HG02798 (cell line): Measurements from ENCODE around the gene SAP130.

Source experiments
- ATAC-seq: cut with Tn5 transposase; IDR thresholded peaks from one replicate; pipeline ENCODE4 v1.9.1; 2021; ENCODE audit warnings: mild to moderate bottlenecking; ENCODE audit not compliant: unreplicated experiment, poor library complexity

Gene SAP130

DNA sequence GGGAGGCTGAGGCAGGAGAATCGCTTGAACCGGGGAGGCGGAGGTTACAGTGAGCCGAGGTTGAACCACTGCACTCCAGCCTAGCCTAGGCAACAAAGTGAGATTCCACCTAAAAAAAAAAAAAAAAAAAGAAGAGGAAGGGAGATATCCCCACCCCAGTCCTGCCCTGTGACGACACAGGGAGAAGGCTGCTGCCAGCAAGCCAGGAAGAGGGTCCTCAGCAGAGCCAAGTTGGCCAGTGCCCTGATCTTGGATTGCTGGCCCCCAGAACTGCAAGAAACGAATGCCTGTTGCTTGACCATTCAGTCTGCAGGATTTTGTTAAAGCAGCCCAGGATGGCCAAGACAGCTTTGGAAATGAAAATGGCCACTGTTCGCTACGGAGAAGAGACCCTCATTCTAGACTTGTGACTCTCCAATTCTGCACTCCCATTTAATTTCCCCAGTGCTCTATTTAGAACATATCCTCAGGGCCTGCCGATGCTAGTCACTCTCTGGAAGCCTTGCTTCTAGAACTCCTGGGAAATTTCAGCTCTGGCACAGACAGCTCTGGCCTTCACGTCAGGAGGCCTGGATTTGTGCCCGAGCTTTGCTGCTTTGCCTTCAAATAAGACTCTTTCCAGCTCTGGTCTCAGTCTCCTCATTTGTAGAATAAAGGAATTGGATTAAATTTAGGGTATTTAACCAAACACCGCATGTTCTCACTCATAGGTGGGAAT, 126.4 kb downstream of the SAP130 start:
- ATAC-seq, result no peak

DNA sequence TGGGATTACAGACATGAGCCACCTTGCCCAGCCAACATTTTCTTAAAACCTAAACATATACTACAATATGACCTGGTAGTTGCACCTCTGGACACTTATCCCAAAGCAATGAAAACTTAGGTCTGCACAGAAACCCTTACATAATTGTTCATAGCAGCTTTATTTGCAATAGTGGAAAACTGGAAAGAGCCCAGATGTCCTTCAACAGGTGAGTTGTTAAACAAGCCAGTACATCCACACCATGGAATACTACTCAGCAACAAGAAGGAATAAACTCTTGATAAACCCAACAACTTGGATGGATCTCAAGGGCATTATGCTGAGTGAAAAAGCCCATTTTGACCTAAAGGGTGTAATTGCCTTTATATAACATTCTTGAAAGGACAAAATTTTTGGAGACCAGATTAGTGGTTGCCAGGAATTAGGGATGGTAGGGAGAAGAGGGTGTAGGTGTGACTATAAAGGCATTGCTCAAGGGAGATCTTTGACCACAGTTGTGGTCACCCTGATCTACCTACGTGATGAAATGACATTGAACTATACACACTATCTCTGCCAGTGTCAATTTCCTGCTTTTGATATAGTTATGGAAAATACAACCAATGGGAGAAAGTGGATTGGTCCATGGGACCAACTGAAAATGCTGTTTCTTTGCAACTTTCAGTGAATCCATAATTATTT, 130.2 kb downstream of the SAP130 start:
- ATAC-seq, result no peak

DNA sequence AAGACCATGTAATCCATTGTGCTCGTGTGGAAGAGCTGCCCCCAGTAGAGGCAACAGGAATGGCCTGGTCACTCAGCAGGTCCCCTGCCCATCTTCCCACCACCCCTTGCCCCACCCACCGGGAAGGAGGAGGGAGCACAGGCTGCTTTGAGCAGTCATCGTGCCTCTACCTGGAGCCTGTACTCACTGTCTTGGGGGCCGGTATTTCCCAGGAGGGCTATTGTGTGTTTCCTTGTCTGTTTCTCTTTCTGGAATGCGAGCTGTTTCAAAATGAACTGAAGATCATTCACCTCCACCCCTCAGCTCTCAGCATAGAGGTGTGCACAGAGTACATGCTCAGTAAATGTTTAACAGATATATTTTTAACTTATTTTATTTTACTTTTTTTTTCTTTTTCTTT, 134.4 kb downstream of the SAP130 start:
- ATAC-seq, result no peak

DNA sequence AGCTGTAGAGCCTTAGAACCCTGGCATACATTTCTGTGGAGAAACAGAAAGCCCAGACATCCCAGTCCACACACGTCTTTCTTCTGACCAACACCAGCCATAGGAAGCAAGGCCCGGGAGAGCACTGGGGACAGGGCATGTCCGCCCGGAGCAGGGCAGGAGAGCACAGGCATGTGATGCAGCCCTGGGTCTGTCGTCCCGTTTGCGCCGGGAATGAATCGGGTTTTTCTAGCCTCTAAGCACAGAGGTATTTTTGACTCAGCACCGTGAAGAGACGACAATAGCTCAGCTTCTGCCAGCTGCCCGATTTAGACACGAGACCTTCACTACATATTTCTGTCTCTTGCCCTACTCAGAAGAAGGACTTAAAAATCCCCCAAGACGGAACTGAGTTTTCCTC, 134.8 kb downstream of the SAP130 start:
- ATAC-seq, result no peak

DNA sequence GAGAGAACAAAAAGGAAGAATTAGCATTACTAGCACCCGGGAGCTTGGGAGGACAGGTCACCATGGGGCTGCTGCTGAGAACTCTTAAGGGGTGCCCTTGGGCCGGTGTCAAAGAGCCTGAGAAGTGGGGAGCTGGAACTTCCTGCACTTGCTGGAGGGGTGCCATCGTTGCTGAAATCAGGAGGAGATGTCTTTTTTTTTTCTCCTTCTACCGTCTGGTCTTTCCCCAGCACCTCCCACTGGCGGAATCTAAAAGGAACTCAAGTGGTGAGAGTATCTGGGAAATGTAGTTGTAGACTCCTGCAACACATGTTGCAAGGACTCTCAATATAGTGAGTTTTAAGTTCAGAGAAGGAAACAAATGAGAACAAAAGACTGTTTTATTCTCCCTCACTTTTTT, 136.0 kb downstream of the SAP130 start:
- no peak for ATAC-seq
